HCT116 (cell line): Measurements from ENCODE around the gene ALOXE3. TPM values are rescaled to one million over a fixed set of nuclear protein-coding genes. Genes with fewer than 3 reads are reported as not detected.

Experiments used
- ATAC-seq: fragments of 200-7000 bp; cut with Tn5 transposase; 2 replicates; pipeline ENCODE4 v1.9.1; 2020; ENCODE audit warnings: mild to moderate bottlenecking, moderate library complexity
- BruUV-seq: library from RNA; stranded (reverse); fragments of 400-500 nt; replicated peaks from 2 replicates; lab custom pipeline; 2021; lab: Mats Ljungman, UMichigan
- CTCF ChIA-PET: fragments of 300-600 bp; sonication (Branson Sonifier 250); formaldehyde crosslinking; loops from one replicate; lab custom pipeline; 2021; ENCODE audit warnings: antibody characterized with exemption; lab: Charles Lee
- POLR2A ChIA-PET: fragments of 300-600, 350-600 bp; sonication (Branson Sonifier 250); formaldehyde crosslinking; loops from one replicate; lab custom pipeline; 2021; ENCODE audit warnings: antibody characterized with exemption; lab: Charles Lee
- RAD21 ChIA-PET, 2 experiments: fragments of 300-600 bp; sonication (Branson Sonifier 250); formaldehyde crosslinking; loops; one replicate each; lab custom pipeline; 2023; ENCODE audit warnings: low total read pairs in 2 of 2; ENCODE audit not compliant: uncharacterized antibody in 2 of 2, unreplicated experiment in 2 of 2, low non-redundant PET in 1 of 2; lab: Charles Lee
- DNase-seq: peaks from one replicate; pipeline ENCODE4 v3.0.0-alpha.2; 2010; ENCODE audit warnings: low read depth, low spot score
- H2AFZ ChIP-seq: fragments of 200-600 bp; shearing (Covaris generic), sonication (generic); 2 replicates; pipeline ENCODE4 v1.6.1; 2017; ENCODE audit warnings: low read depth, mixed run types, mixed read lengths, antibody characterized with exemption, low read length; ENCODE audit not compliant: poor library complexity, severe bottlenecking
- H3K27ac ChIP-seq: 2 replicates; pipeline ENCODE4 v1.5.1; 2012; ENCODE audit warnings: low read depth, low read length
- H3K27me3 ChIP-seq: fragments of 200-600 bp; sonication (generic); 2 replicates; pipeline ENCODE4 v1.6.1; 2016; ENCODE audit warnings: mixed run types, low read length, mixed read lengths; ENCODE audit not compliant: insufficient read depth
- H3K36me3 ChIP-seq, 2 experiments: fragments of 200-500 bp in 1 of 2; fragments of 200-600 bp in 1 of 2; sonication (Bioruptor generic) in 1 of 2; sonication (generic) in 1 of 2; 2 replicates each; pipeline versions ENCODE4 v1.5.1 to v1.6.1; 2014 to 2016; ENCODE audit warnings: low read length in 2 of 2, inconsistent platforms in 1 of 2, mixed read lengths in 1 of 2, mixed run types in 1 of 2; ENCODE audit not compliant: insufficient read depth in 2 of 2, control insufficient read depth in 1 of 2
- H3K4me1 ChIP-seq, 2 experiments: fragments of 200-600 bp in 1 of 2; sonication (generic) in 1 of 2; 2 replicates each; pipeline versions ENCODE4 v1.5.1 to v1.6.1; 2012 to 2017; ENCODE audit warnings: low read length in 2 of 2, inconsistent platforms in 1 of 2, mild to moderate bottlenecking in 1 of 2, mixed read lengths in 1 of 2, mixed run types in 1 of 2, moderate library complexity in 1 of 2; ENCODE audit not compliant: insufficient read depth in 2 of 2, control insufficient read depth in 1 of 2
- H3K4me2 ChIP-seq: fragments of 200-600 bp; sonication (generic); 2 replicates; pipeline ENCODE4 v1.6.1; 2017; ENCODE audit warnings: mixed run types, low read length, mixed read lengths
- H3K4me3 ChIP-seq, 2 experiments: fragments of 200-600 bp in 1 of 2; sonication (generic) in 1 of 2; replicated peaks in 1 of 2; 2 replicates each; pipeline ENCODE4 v1.5.1; 2011 to 2016; ENCODE audit warnings: low read length in 2 of 2, control low read depth in 1 of 2, low read depth in 1 of 2, mild to moderate bottlenecking in 1 of 2, mixed read lengths in 1 of 2, mixed run types in 1 of 2
- H3K79me2 ChIP-seq: fragments of 200-600 bp; sonication (generic); 2 replicates; pipeline ENCODE4 v1.6.1; 2017; ENCODE audit warnings: mild to moderate bottlenecking, mixed run types, low read length, moderate library complexity, mixed read lengths; ENCODE audit not compliant: insufficient read depth
- H3K9ac ChIP-seq: fragments of 200-600 bp; sonication (generic); 2 replicates; pipeline ENCODE4 v1.6.1; 2016; ENCODE audit warnings: low read length, mixed read lengths
- H3K9me2 ChIP-seq: fragments of 200-600 bp; sonication (generic), shearing (Covaris generic); 2 replicates; pipeline ENCODE4 v1.6.1; 2017; ENCODE audit warnings: mixed run types, mild to moderate bottlenecking, moderate library complexity; ENCODE audit not compliant: insufficient read depth
- H3K9me3 ChIP-seq, 2 experiments: fragments of 200-500 bp in 1 of 2; fragments of 200-600 bp in 1 of 2; sonication (Bioruptor generic) in 1 of 2; sonication (generic) in 1 of 2; 2 replicates each; pipeline ENCODE4 v1.6.1; 2014 to 2017; ENCODE audit warnings: low read length in 2 of 2, mixed read lengths in 2 of 2, inconsistent platforms in 1 of 2, low read depth in 1 of 2, mild to moderate bottlenecking in 1 of 2, mixed run types in 1 of 2, moderate library complexity in 1 of 2; ENCODE audit not compliant: control insufficient read depth in 1 of 2, insufficient read depth in 1 of 2
- H4K20me1 ChIP-seq: fragments of 200-600 bp; sonication (generic), shearing (Covaris generic); 2 replicates; pipeline ENCODE4 v1.6.1; 2017; ENCODE audit warnings: mixed run types, mild to moderate bottlenecking, moderate library complexity; ENCODE audit not compliant: insufficient read depth
- CBX3 ChIP-seq: IDR thresholded peaks from 2 replicates; pipeline ENCODE4 v1.6.1; 2012; ENCODE audit warnings: low read depth
- CEBPB ChIP-seq: IDR thresholded peaks from 2 replicates; pipeline ENCODE4 v1.6.1; 2012; ENCODE audit warnings: low read depth
- CTCF ChIP-seq, 3 experiments: fragments of 200-600 bp in 1 of 3; sonication (generic) in 1 of 3; IDR thresholded peaks in 2 of 3; conservative IDR thresholded peaks in 1 of 3; 2 replicates each; pipeline ENCODE4 v1.5.1; 2012 to 2017; ENCODE audit warnings: low read depth in 2 of 3, low read length in 2 of 3, antibody characterized with exemption in 1 of 3, borderline replicate concordance in 1 of 3, control low read depth in 1 of 3, mild to moderate bottlenecking in 1 of 3, mixed read lengths in 1 of 3, mixed run types in 1 of 3, moderate library complexity in 1 of 3; ENCODE audit not compliant: insufficient read depth in 1 of 3
- EGR1 ChIP-seq: IDR thresholded peaks from 2 replicates; pipeline ENCODE4 v1.6.1; 2012; ENCODE audit warnings: low read depth
- ELF1 ChIP-seq: IDR thresholded peaks from 2 replicates; pipeline ENCODE4 v1.6.1; 2012; ENCODE audit warnings: low read depth, borderline replicate concordance
- EZH2 ChIP-seq: fragments of 200-600 bp; sonication (generic); IDR thresholded peaks from 2 replicates; pipeline ENCODE4 v1.6.1; 2017; ENCODE audit warnings: antibody characterized with exemption, mixed run types
- EZH2phosphoT487 ChIP-seq: fragments of 200-600 bp; IDR thresholded peaks from 2 replicates; pipeline ENCODE4 v1.6.1; 2018; ENCODE audit warnings: antibody characterized with exemption, borderline replicate concordance
- FOSL1 ChIP-seq: IDR thresholded peaks from 2 replicates; pipeline ENCODE4 v1.6.1; 2012; ENCODE audit warnings: low read depth
- MAX ChIP-seq: IDR thresholded peaks from 2 replicates; pipeline ENCODE4 v1.6.1; 2012
- POLR2A ChIP-seq: IDR thresholded peaks from 2 replicates; pipeline ENCODE4 v1.7.0; 2011; ENCODE audit warnings: borderline replicate concordance; ENCODE audit not compliant: insufficient read depth, insufficient read length; ENCODE audit errors: extremely low read depth
- POLR2AphosphoS5 ChIP-seq: IDR thresholded peaks from 2 replicates; pipeline ENCODE4 v1.6.1; 2011; ENCODE audit warnings: mild to moderate bottlenecking, low read depth, low read length, moderate library complexity
- RAD21 ChIP-seq: IDR thresholded peaks from 2 replicates; pipeline ENCODE4 v1.6.1; 2012; ENCODE audit warnings: low read depth, mild to moderate bottlenecking
- SIN3A ChIP-seq: IDR thresholded peaks from 2 replicates; pipeline ENCODE4 v1.6.1; 2012; ENCODE audit warnings: low read depth
- SP1 ChIP-seq: IDR thresholded peaks from 2 replicates; pipeline ENCODE4 v1.6.1; 2012; ENCODE audit warnings: low read depth
- TCF7L2 ChIP-seq: IDR thresholded peaks from 2 replicates; pipeline ENCODE4 v1.7.0; 2011; ENCODE audit warnings: borderline replicate concordance, inconsistent platforms; ENCODE audit not compliant: insufficient read depth, insufficient read length; ENCODE audit errors: extremely low read depth
- YY1 ChIP-seq: IDR thresholded peaks from 2 replicates; pipeline ENCODE4 v1.6.1; 2011; ENCODE audit warnings: low read length, low read depth, moderate library complexity, mild to moderate bottlenecking; ENCODE audit not compliant: insufficient replicate concordance; ENCODE audit errors: extremely low read depth
- ZBTB33 ChIP-seq: IDR thresholded peaks from 2 replicates; pipeline ENCODE4 v1.6.1; 2011; ENCODE audit warnings: mild to moderate bottlenecking, low read length, moderate library complexity; ENCODE audit not compliant: insufficient replicate concordance; ENCODE audit errors: extremely low read depth
- ZNF274 ChIP-seq: fragments of 200-500 bp; sonication (Bioruptor generic); IDR thresholded peaks from 2 replicates; pipeline ENCODE4 v1.6.1; 2014; ENCODE audit warnings: mild to moderate bottlenecking, low read depth, low read length, inconsistent platforms
- intact Hi-C: fragments of 100-400 bp; cut with micrococcal nuclease; formaldehyde crosslinking; loops from 2 replicates; pipeline ENCODE4 v1.10.0; 2022
- total RNA-seq: library from RNA; stranded (reverse); gene quantifications from one replicate; pipeline ENCODE4 v1.2.1, GENCODE V29; 2021; ENCODE audit not compliant: unreplicated experiment

ALOXE3 gene
- total RNA-seq, 1 experiment from 2014 or later: 3.5 TPM

- Histone ChIP-seq H3K4me2 (peak overlapping the region; percentile 86; the same call in 1 of the 2 replicates), H3K79me2 (no peaks in the 10 kb centered on the region), H3K4me1 (peaks cover 26 to 73% of the 10 kb centered on the region in 2 experiments), H4K20me1 (peaks cover 3% of the 10 kb centered on the region; the same call in 1 of the 2 replicates), H2AFZ (no peak overlapping the region), H3K27me3 (no peaks in the 10 kb centered on the region), H3K9me2 (no peaks in the 10 kb centered on the region), H3K9ac (no peak overlapping the region), H3K27ac (no peak overlapping the region), H3K36me3 (no peaks in the 10 kb centered on the region), H3K4me3 (no peak overlapping the region), H3K9me3 (no peaks in the 10 kb centered on the region)
- intact Hi-C loops: loop anchor here (5.0 to 10.0 kb wide), 2 partner anchors 260 to 437 kb away; partner anchors contain the start of genes RPL26, TP53 and WRAP53
- BruUV-seq: no TSS peak
- ChIA-PET RAD21 (no interaction called here), POLR2A (no interaction called here), CTCF (no interaction called here)
- TF ChIP-seq EZH2: no peak
- no peak for TF ChIP-seq ZBTB33
- TF ChIP-seq FOSL1: no peak
- no peak for TF ChIP-seq EGR1
- no peak for TF ChIP-seq YY1
- no peak for TF ChIP-seq TCF7L2
- no peak for TF ChIP-seq RAD21
- no peak for TF ChIP-seq CEBPB
- TF ChIP-seq SIN3A: no peak
- TF ChIP-seq EZH2phosphoT487: no peak
- no peak for TF ChIP-seq SP1
- TF ChIP-seq ZNF274: no peak
- no peak for TF ChIP-seq ELF1
- TF ChIP-seq POLR2A: no peak
- no peak for TF ChIP-seq MAX
- TF ChIP-seq CTCF (IDR thresholded peaks at IDR 0.05 in 2 of 3, conservative IDR thresholded peaks at IDR 0.05 in 1 of 3; ENCODE audit: borderline replicate concordance in 1 of 3, insufficient read depth in 1 of 3, low read depth in 2 of 3, low read length in 2 of 3): no peak
- no peak for TF ChIP-seq POLR2AphosphoS5
- no peak for TF ChIP-seq CBX3
- DNase-seq (no peak), ATAC-seq (no peak)
Measured at GRCh38 chr17:8124350-8125153, 6.2 kb upstream of the ALOXE3 start.
